ENCODE data around the gene KLHL22.
"Not testable (repeated sequence)": the region's sequence is repeated elsewhere in the genome, so short reads cannot be mapped to it uniquely, and the experiment has no call there.

KLHL22 gene

DNA sequence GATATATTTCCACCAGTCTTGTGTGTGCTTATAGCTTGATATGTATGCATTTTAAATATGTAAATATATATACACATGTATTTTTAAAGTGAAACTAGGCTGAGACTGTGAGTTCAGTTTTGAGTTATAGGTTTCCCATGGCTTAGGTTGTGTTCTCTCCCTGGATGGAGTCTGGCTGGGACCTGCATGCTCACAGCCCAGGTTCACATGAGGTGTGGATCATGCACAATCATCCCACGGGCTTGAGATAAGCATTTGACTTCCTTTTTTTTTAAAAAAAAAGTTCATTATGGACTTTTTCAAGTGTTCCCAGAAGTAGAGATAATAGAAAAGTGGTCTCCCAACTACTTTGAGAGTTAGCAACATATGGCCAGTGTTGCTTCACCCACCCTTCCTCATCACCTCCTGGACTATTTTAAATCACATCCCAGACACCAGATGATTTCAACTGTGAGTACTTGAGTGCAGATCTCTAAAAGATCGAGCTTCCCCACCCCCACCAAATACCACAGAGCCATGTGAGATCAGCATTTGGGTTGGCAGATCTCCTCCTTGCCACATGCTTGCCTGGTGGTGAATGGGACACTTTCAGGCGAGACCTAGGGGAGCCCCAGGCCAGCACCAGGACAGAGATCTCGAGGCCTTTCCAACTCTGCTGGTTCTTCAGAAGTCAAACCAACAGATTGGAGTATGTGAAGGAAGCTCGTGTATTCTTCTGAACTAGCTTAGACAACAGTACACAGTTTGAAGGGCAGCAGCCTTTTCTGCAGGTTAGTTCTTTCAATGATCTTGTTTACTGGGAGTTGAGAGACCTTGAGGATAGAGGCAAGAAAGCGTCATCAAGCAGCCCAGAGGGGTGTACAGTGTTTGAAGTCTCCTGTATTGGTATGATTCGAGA lies 27.7 kb upstream of the KLHL22 start:
- no peak for DNase-seq

DNA sequence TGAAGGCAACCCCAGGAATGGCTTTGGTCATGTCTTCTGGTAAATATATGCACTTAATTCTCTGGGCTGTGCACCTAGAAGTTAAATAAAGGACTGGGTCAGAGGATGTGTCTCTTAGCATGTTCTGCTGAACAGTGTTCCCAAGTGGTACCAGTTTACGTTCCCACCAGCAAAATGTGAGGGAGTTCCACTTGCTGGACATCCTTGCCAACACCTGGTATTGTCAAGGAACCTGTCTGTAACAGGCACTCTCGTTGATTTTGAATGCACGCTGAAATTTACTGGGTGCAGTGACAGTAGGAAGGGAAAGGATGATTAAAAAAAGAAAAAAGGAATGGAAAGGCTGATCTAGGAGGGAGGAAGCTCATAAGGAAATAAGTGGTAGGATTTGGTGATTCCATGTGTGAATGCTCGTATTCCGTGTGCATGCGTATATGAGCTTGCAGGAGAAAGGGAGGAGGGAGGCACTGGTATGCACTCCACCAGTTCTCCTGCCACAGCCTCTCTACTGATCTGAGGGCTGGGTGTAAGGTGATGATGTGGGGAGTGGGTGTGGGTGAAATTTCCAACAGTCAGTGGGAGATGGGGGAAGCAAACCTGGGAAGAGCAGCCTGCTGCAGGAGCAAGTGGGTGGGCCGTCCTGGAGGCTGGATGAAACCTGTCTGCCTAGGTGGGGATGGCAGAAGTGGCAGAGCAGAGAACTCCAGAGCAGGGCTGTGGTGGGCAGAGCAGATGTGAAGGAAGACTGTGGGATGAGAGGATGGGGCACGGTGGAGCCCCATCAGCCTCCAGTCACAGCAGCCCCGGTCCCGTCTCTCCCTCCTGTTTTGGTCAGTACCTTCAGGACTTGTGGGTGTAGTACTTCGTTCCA lies 26.8 kb upstream of the KLHL22 start:
- DNase-seq = no peak

DNA sequence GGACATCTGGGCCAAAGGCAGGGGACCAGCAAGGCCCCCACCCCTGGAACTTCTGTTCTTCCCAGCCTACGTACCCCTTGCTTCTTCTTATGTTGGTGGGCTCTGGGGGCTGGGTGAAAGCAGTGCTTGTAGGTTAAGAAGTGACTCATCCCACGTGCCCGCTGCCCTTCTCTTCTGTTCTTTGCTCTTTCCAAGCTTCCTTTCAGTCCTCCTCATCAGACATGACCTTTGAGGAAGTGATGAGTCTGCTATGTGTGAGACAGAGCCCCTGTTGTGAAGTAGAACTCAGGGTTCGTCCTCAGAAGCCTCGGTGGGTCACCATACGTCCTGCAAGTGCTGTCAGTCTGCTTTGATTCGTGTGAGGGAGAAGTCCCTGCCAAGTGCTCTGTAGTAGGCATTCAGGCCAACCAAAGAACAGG lies 24.5 kb upstream of the KLHL22 start:
- no peak for DNase-seq

DNA sequence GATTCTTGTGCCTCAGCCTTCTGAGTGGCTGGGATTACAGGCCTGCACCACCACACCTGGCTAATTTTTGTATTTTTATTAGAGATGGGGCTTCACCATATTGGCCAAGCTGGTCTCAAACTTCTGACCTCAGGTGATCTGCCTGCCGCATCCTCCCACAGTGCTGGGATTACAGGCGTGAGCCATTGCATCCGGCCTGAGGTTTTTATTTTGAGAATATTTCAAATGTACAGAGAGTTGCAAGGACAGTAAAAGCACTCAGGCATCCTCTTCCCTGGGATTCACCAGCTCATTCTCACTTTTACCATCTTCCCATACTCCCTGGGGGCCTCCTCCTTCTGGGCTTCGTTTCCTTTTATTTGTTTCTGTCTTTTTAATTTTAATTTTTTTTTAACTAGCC lies 24.0 kb upstream of the KLHL22 start:
- no peak for DNase-seq

DNA sequence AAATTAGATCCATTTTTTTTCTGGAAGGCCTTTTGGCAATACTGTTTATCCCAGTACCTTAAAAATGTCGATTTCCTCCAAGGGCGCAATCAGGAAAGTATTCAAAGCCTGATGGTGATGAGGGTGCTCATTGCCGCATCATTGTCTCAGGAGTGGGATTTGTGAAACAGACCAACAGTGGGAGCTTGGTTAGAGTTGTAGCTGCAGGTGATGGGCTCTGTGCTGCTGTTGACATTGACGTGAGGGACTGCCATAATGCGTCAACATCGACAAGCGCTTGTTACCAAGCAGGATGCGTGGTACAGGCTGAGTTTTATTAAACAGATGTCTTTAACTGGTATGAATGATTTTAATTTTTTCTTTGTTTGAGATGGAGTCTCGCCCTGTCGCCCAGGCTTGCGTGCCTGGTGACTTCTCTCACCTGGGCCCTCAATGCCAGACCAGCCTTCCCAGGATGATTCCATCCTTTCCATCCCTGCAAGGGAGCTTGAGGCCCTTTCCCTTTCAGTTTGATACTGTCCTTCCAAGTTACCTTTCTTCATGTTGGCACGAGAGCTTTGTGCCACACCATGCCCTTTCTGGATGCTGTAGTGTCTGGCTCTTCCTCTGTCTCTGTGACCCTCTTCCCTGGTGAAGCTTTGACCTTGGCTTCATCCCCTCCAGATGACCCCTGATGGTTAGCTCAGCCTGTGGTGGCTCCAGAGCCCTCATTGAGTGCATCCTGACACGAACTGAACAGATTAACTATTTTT lies 22.4 kb upstream of the KLHL22 start:
- DNase-seq = no peak

DNA sequence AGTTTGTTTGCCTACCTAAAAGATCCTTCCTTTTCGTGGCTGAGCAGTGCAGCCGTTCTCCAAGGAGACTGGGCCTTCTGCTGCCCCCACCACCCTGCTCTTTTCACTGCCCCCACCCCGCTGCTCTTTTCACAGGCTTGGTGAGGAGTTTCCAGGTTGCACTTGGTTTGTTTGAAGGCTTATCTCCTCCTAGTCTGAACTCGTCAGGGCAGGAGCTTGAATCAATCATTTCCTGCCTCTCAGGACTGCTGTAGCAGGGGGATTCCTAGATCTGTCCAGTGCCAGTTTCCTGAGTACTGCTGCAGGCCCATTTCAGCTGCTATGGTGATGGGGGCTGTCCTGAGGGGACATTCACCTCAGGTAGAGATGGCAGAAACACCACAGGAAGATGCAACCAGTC lies 21.8 kb upstream of the KLHL22 start:
- no peak for DNase-seq

DNA sequence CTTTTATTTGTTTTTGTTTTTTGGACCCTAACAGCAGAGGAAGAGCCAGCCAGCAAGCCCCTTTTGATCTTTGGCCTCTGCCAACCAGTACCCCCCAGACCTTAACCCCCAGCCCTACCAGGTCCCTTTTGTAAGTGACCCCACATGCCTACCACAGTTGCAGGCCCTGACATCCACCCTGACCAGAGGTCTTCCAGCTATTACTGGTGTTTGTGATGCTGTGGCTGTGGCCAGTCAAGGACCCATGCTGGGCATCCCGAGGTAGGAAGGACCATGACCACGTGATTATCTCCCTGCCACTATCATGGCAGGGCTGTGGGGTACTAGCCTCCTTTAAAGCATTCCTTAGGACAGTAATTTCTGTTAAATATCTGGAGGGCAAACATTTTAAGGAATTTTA lies 20.8 kb upstream of the KLHL22 start:
- DNase-seq = no peak

DNA sequence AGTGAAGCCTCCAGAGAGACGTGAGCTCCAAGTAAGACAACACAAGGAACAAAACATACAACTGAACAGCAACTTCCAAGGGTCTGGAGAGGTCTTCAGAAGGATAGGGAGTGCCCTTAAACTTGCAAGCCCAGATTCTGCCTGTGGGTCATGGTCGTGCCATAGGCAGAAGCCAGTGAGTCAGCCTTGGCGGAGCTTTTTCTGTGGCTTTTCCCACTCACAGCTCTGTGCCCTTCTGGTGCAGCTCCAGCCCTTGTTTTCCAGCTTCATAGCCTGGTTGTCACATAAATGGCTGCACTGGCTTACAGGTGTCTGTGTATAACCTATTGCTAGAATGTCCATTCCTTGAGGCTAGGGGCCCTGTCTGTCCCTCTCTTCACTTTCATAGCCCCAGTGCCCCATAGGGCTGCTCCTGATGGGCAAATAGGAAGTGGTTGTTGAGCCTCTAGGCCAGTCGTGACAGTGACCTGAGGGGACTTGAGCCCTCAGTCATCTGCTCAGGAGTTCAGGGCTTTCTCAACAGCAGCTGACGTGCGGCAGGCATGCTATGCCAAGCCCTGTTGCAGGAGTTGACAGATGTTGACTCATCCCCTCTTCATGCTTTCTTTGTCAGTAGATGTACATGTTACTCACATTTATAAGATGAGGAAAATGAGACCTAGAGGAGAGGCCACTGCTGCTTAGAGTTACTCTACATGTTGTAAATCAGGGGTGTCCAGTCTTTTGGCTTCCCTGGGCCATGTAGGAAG lies 19.2 kb upstream of the KLHL22 start:
- no peak for DNase-seq

DNA sequence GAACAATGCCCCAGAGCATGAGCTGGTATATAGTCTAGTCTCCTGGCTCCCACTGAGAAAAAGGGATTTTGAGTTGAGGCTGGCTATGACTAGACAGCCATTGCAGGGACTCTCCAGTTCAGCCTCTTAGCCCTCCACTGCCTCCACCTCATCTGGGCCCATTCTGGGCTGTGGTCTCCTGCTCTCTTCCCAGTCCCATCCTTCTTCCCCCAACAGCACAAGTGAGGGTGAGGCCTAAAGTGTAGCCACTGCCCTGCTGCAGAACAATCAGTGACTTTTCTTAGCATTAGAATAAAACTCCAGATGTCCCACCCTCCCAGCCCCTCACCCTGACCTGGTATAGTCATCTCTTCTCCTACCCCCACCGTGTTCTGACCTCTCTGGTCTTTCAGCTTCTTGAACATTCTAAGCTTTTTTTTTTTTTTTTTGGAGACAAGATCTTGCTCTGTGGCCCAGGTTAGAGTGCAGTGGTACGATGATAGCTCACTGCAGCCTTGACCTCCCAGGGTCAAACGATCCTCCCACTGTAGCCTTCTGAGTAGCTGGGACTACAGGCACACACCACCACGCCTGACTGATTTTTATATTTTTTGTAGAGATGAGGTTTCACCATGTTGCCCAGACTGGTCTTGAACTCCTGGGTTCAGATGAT lies 16.1 kb upstream of the KLHL22 start:
- no peak for DNase-seq

DNA sequence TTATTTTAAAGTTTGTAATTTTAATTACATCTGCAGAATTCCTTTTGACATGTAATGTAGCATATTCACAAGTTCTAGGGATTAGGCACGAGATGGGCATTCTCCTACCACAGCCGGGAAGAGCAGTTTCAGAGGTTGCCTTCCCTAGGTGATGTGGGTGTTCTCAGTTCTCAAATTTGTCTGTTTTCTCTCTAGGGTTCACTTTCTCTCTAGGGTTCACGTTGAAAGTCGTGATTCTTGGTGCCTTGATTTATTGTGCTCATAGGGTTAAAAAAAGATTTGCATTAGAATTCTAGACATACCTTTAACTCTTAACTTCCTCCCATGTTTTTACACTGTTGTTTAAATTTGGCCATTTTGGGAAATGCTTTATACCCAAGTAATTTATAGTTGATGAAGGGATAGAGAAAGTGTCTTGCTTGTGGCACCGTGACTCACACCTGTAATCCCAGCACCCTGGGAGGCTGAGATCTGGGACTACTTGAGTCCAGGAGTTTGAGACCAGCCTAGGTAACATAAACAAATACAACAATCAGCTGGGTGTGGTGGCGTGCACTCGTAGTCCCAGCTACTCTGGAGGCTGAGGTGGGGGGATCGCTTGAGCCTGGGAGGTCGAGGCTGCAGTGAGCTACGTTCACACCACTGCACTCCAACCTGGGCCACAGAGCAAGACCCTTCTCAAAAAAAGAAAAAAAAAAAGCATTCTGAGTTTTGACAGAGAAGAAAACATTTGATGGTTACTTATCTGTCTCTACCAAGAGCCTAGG lies 15.4 kb upstream of the KLHL22 start:
- no peak for DNase-seq

DNA sequence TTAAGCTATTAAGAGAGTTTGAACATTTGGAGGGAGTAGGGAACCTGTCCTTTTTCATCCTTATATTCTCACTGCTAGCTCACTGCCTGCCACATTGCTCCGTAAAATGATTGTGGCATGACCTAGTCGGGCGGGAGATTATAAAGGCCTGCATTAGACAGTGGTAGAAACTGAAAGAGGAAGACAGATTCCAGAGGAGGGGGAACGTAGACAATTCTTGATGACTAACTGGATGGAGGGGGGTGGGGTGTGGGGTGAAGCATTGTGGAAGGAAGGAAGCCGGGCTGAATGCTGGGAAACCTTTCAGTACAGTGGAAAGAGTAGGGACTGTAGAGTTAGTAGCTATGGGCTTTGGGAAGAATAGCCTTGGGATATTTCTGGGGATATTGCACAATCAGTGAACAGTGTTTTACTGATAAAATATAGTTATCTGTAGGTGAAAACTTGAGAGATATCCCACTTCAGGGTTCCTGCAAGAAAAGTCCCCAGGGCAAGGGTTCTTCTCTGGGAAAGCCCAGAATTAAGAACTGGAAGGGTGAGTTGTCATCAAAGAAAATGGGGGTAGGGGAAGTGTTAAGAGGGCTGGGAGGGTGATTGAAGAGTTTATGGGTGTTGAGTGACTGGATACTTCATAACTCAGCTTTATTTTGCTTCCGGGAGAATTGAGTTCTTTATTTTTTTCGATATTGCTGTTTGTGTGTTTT lies 13.9 kb upstream of the KLHL22 start:
- DNase-seq = peak; percentile 39

DNA sequence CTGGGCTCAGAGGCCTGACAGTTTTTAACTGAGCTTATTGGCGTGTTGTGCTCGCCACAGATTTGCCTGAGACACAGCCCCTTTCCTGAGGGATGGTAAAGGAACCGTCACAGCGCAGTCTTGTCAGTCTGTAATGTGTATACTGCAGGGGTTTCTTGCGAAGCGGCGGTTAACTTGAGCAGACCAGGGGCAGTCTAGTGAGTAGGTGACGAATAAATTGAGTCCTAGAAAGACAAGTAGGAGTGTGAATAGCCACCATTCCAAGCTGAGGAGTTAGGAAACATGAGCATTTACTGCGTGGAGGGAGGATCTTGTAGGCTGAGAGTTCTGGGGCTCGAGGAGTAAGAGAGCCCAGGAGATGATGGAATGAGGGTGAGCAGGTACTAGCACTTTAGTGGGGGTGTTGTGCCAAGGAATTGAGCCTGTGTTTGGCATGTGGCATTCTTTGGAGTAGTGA lies 13.2 kb upstream of the KLHL22 start:
- no peak for DNase-seq

DNA sequence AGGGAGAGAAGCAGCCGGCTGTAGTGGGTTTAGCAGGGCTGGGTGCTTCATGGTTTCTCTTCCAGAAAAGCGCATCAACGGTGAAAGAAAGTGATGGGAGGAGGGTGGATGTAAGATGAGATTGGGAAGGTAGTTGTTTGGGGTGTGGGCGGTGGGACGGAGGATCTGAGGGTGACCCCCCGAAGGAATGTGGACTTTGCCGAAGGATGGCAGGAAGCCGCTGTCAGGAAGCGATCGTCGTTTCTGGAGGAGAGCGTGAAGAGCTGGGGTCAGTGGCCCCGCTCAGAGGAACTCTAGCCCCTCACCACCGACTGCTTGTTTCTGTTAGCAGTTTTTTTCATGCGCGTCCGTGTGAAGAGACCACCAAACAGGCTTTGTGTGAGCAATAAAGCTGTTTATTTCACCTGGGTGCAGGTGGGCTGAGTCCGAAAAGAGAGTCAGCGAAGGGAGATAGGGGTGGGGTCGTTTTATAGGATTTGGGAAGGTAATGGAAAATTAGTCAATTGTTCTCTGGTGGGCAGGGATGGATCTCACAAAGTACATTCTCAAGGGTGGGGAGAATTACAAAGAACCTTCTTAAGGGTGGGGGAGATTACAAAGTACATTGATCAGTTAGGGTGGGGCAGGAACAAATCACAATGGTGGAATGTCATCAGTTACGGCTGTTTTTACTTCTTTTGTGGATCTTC lies 12.6 kb upstream of the KLHL22 start:
- DNase-seq = not testable (repeated sequence)

DNA sequence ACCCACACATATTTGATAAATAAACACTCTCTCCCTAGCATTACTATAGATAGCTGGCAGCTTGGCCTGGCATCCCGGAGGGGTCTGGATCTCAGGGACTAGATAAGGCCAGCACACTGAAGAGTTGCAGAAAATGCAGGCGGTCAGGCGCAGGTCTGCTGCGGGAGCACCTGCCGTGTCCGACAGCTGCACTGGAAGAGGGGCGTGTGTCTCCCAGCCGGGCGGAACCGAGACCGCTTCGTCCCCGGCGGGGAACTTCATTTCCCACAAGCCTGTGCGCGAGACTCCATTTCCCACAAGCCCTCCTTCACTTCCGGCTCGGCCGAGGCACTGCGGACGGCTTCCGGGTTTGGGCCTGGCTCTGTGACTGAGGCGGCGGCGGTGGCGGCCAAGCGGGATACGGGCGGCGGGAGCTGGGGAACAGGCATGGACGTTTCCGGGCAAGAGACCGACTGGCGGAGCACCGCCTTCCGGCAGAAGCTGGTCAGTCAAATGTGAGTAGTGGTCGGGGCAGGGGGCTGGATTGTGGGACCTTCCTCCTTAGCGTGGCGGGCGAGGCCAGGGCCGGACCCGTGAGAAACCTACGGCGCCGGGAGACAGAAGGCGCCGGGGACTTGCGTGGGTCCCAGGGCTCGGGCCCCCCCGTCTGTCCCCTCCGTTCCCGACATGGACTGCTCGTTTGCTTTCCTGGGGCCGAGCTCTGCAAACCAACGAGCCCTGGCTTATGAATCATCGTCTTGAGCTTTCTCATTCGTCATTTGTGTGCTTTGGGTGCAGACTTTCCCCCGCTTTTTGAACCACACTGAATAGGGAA lies 11.9 kb upstream of the KLHL22 start, which contains the start of gene MED15:
Gene MED15 (plus strand): TSS at position 358 of the 814 bp plus-strand sequence. CDS start 69 bp downstream, at position 427.
- peak; percentile 84 for DNase-seq

DNA sequence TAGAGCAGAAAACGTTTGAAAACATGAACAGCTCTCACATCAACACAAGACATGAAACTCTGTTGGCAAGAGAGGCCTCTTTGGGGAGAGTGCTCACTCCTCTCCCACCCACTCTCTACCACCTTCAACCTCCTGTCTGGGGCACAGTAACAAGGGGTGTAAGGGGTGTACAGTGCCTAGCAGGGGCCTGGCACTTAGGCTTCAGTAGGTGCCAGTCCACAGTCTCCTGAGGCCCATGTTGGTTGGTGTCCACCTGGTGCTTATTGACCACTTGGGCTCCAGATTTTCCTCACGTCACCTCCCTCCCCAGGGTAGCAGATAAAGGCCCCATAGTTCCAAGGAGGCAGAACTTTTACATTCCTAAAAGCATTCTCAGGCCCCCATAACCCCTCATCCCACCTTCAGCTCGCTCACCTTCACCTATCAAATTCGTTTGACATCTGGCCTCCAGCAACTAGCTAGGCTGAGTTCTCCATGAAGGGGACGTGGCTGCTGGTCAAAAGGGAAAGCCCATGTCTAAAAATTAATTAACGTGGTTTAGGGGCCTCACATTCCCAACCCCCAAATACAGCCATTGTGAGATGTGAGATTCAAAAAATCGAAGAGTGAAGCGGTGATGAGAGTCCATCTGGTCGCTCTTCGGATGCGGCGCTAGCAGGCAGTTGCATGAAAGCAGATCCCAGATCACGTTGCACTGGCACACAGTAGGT lies 11.1 kb upstream of the KLHL22 start:
- DNase-seq = no peak

DNA sequence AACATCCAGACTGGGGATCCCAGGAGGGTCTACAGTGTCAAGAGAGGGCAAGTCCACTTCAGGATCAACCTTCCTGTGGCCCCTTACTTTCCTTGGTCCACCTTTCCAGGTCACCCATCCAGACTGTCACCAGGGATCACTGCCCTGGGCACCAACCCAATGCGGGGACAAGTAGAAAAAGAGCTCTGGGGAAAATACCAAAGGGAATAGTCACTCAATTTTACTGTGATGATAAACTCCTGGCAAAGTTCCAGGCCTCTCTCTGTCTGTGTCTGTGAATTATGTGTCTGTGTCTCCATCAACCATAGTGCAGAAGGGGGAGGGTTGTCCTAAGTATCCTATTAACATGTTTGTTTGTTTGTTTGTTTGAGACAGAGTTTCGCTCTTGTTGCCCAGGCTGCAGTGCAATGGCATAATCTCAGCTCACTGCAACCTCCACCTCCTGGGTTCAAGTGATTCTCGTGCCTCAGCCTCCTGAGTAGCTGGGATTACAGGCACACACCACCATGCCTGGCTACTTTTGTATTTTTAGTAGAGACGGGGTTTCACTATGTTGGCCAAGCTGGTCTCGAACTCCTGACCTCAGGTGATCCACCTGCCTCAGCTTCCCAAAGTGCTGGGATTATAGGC lies 8.8 kb upstream of the KLHL22 start:
- DNase-seq = not testable (repeated sequence)

DNA sequence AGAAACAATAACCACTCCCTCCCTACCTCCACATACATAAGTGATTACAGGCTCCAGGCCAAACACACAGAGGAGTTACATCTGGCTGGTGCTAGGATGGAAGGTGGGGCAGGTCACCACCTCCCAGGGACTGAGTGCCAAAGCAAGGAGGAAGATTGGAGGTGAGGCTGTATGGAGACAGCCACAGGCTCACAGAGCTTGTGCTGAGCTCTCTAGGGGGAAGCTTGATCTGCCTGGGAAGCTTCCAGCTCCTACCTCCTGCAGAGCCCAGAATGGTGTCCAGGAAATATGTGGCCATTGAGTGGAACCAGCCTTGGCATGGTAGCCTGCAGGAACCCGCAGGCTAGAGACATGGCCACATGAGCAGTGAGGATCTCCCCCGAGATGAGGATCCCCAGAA lies 8.2 kb upstream of the KLHL22 start:
- DNase-seq = no peak

Data from stimulated activated CD4-positive, alpha-beta T cell treated with anti-CD3 and anti-CD28 coated beads, Interleukin-12 subunit alpha, Interleukin-12 subunit beta, amount 100 ng/mL, for 4 hours (primary cell).